Stimulated activated CD8-positive, alpha-beta memory T cell treated with anti-CD3 and anti-CD28 coated beads, Interleukin-4, amount 100 ng/mL, for 24 hours (primary cell): Measurements from ENCODE around the gene DIPK1B.

ENCODE experiments used
- DNase-seq: peaks from one replicate; pipeline ENCODE4 v3.0.0-alpha.2; 2020; ENCODE audit warnings: low read depth

Gene DIPK1B

DNA sequence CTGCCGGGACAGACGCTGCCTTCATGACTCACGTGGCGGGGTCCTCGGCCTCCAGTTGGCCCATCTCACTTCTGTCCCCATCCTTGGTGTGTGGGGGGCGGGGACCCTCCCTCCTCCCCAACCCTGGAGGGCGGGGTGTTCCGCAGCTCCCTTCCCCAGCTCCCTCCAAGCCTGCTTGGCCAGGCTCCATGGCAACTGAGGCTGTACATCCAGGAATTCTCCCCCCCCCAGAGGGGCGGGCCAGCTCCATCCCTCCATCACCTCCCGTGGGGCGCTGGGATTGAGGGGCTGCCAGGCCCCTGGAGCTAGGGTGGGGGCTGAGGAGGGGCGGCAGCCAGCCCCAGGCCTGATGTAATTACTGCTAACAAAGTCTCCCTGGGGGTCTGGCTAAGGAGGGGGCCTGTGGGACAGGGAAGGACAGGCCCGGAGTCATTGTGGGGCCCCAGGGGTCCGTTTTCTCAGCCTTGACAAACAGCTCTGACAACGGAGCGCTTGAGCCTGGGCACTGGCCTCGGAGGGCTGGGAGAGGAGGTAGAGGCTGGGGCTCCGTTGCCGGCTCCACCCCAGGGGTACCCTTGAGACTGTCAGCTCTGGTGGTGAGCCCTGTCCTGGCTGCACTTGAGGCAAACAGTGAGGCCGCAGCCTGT, 8.0 kb downstream of the DIPK1B start:
- DNase-seq: no peak

DNA sequence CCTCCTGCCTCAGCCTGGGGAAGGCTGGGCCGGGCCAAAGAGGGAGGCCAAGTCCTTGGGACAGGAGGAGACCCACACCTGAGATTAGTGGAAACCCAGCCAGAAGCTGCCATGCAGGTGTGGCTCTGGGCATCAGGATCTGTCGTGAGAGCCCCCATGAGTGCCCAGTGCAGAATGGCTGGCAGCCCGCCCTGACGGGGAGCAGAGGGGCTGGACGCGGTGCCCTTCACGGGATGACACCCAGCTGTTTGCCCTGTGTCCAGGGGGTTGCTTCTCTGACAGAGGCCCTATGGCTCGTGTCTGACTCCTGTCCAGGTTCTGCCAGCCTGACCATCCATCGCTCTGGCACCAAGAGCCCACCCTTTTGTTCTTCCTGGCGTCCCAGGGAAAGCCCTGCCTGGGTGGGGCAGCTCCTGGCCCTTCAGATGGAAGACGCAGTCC, 8.5 kb downstream of the DIPK1B start:
- DNase-seq: no peak

GRCh38 chr9:136721339-136722092, 9.1 kb downstream of the DIPK1B start:
- no peak for DNase-seq

DNA sequence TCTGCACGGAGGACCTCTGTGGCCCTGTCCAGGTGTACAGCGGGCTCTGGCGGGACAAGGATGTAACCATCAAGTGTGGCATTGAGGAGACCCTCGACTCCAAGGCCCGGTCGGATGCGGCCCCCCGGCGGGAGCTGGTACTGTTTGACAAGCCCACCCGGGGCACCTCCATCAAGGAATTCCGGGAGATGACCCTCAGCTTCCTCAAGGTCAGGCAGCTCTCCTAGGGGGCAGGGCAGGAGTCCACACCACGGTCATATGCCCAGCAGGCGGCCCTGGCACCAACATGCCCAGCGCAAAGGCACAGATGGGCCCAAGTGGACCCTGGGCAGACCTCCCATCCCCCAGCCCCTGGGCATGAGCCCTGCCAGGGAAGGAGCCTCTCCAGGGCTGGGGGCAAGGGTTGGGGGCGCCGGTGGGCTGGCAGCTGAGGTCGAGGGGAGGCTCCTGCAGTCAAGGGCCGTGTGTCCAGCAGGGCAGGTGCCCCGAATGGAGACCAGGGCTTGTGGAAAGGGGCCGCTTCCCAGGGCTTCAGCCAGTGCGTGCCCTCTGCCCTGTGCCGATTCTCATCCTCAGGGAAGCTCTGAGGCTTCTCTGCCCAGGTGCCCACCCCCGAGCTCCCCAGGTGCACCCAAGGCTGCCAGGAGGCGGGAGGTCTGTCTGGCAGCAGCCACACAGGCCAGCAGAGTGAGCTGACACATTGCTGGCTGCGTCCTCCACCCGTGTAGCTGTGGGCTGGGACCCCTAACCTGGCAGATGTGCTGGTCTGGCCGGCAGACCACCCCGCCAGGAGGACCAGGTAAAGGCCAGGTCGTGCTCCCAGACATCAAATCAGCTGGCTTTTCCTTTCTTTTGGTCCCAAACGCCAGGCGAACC, 10.0 kb downstream of the DIPK1B start:
- DNase-seq: no peak

GRCh38 chr9:136722969-136723356, 10.6 kb downstream of the DIPK1B start:
- no peak for DNase-seq

- no peak for DNase-seq
Observed at GRCh38 chr9:136723362-136723976, 11.1 kb downstream of the DIPK1B start.

DNA sequence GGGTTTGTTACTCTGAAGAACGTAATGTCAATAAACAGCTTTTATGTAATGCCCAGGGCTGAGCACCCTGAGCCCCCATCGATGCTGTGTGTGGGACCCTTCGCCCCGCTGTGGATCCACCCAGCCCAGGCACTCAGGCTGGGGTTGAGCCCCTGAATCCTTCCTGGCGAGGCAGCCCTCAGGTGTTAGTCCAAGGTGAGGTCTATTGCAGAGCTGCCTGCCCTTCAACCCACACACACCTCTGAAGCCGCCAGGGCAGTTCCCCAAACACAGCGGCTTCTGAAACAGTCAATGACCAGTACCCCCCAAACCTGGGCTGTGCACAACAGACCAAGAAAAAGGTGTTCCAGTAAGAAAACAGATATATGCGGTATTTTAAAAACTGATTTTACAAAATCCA, 11.6 kb downstream of the DIPK1B start:
- no peak for DNase-seq

- DNase-seq: no peak
Observed at GRCh38 chr9:136724772-136725171, 12.4 kb downstream of the DIPK1B start.

DNA sequence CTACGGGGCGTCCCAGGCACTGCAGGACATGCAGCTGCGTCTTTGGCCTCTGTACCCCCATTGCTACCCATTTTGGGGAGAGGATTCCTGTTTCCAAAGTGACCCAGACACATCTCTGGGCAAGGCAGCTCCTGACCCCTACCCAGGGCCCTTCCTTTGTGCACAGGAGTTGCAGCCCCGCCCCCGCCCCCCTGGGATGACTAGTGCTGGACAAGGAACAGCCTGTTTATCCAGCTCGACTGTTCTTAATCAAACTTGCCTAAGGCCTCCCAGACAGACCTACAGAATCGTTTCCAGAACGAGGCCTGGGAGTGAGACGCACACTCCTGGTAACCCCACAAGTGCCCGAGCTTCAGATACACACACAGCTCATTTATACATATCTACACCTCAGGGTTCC, 13.2 kb downstream of the DIPK1B start:
- no peak for DNase-seq

DNA sequence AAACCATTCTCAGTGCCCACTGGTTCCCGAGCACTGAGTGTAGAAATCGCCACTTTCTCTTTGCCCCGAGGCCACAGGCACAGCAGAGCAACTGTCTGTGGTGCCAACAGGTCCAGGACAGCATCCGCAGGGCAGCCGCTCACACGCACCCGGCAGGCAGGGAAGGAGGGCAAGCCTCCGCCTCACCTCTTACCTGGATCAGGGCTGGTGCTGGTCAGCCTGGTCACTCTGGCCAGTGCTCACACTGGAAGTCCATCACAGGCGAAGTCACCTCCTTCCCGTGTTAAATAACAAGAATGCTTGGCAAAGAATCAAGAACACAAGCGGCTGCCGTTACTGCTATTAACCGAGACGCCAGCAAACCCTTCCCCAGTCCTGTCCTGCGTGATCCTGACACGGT, 13.7 kb downstream of the DIPK1B start:
- no peak for DNase-seq

GRCh38 chr9:136726631-136727191, 14.3 kb downstream of the DIPK1B start:
- DNase-seq: no peak

GRCh38 chr9:136728080-136728547, 15.7 kb downstream of the DIPK1B start:
- peak; percentile 85 for DNase-seq

GRCh38 chr9:136728548-136729123, 16.3 kb downstream of the DIPK1B start:
- no peak for DNase-seq

DNA sequence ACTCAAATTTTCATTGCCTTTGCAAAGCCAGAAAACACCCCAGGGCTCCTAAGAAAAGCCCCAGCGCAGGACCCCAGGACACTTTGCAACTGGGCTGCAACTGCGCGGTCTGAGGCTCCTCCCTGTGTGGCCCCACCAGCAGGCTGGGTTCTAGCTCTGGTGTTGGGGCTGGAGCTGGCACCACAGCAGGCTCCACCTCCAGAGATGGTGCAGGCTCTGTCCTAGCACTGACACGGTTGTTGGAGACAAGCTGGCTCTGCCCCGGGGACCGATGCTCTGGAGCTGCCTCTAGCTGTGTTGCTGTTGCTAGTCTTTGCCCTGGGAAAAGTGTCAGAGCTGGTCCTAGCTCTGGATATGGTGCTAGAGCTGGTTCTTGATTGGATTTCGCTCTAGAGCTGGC, 16.8 kb downstream of the DIPK1B start:
- DNase-seq: no peak

- DNase-seq: no peak
Observed at GRCh38 chr9:136729926-136730325, 17.6 kb downstream of the DIPK1B start.

GRCh38 chr9:136732444-136733178, 20.2 kb downstream of the DIPK1B start:
- no peak for DNase-seq

DNA sequence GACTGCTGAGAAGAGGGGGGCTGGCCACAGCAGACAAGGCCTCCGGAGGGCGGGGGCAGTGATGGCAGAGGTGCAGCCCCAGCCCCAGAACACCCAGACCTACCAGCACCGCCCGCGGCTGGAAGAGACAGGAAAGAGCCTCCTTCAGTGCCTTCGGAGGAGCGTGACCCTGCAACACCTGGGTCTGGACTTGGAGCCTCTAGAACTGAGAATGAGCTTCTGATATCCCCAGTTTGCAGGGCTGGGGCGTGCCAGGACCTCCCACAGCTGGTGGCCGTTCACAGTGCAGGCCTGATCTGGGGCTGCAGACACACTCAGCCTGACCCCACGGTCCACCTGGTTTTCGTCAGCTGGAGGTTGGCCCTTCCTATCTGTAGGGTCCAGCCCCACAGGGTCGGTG, 21.2 kb downstream of the DIPK1B start:
- DNase-seq: no peak

GRCh38 chr9:136734837-136735496, 22.6 kb downstream of the DIPK1B start:
- DNase-seq: no peak

- no peak for DNase-seq
Observed at GRCh38 chr9:136735812-136736480, 23.6 kb downstream of the DIPK1B start.

DNA sequence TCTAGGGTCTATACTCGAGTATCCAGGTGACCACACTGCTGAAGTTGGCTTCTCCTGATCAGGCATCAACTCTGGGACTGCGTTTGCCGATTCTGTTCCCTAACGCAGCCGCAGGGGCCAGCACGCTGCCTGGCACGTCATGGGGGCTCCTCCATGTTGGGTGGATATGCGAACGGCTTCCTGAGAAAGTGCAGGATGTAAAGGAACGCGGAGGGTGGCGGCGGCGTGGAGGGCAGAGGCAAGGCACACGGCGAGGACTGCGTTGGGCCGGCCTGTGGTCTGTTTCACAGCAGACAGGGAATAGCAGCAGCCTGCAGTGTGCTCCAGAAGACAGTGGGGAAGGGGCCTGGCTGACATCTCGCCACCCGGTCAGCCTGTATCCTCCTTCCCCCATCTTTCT, 26.6 kb downstream of the DIPK1B start:
- no peak for DNase-seq
